Eye (tissue), 1 donor: ENCODE results near the gene CLCN2.

ENCODE experiments used
- DNase-seq: peaks from one replicate; pipeline ENCODE4 v3.0.0-alpha.2; 2015

Gene CLCN2

GRCh38 chr3:184359610-184360009, 1.8 kb downstream of the CLCN2 start:
- no peak for DNase-seq

- no peak for DNase-seq
Observed at GRCh38 chr3:184358921-184359350, 2.5 kb downstream of the CLCN2 start.

GRCh38 chr3:184358124-184358767, 3.2 kb downstream of the CLCN2 start:
- no peak for DNase-seq

- no peak for DNase-seq
Observed at GRCh38 chr3:184357248-184358123, 3.9 kb downstream of the CLCN2 start.

GRCh38 chr3:184355261-184356040, 6.0 kb downstream of the CLCN2 start:
- DNase-seq, result no peak

GRCh38 chr3:184354754-184355153, 6.7 kb downstream of the CLCN2 start:
- no peak for DNase-seq

- peak; percentile 69 for DNase-seq
Observed at GRCh38 chr3:184354121-184354728, 7.2 kb downstream of the CLCN2 start.

GRCh38 chr3:184353546-184353941, 7.9 kb downstream of the CLCN2 start:
- no peak for DNase-seq

- DNase-seq, result no peak
Observed at GRCh38 chr3:184352897-184353545, 8.4 kb downstream of the CLCN2 start.

- no peak for DNase-seq
Observed at GRCh38 chr3:184352149-184352785, 9.1 kb downstream of the CLCN2 start.

GRCh38 chr3:184351511-184352148, 9.8 kb downstream of the CLCN2 start:
- peak; percentile 35 for DNase-seq

GRCh38 chr3:184350618-184351017, 10.8 kb downstream of the CLCN2 start:
- DNase-seq, result no peak

- no peak for DNase-seq
Observed at GRCh38 chr3:184349563-184350470, 11.6 kb downstream of the CLCN2 start.

GRCh38 chr3:184348057-184348382, 13.4 kb downstream of the CLCN2 start:
- DNase-seq, result no peak

- no peak for DNase-seq
Observed at GRCh38 chr3:184347321-184348056, 13.9 kb downstream of the CLCN2 start.

GRCh38 chr3:184346480-184347190, 14.8 kb downstream of the CLCN2 start:
- DNase-seq, result no peak

GRCh38 chr3:184345317-184346144, 15.9 kb downstream of the CLCN2 start:
- DNase-seq, result peak; percentile 83
